ENCODE results near the gene SLC4A4. TPM values are rescaled to one million over a fixed set of nuclear protein-coding genes. Genes with fewer than 3 reads are reported as not detected.

Gene SLC4A4
- total RNA-seq, 4 donors from 2014 or later = 0.90 to 5.9 (median 4.4) TPM

DNA sequence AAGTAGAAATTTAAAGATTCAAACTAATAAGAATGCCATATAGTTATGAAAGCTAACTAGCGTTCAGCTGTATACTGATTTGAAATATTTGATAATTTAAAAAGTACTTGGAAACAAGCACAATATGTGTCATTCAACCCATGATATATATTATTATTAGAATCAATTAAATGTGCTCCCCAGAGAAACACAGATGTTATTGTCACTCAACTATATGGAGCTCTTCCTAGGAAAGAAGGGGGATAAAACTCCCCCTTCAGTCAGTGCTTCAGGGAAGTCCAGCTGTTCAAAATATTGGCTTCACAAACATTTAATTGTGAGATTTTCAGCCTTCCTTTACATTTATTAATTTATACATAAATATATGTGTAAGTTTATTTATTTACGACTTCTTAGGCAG lies 135.9 kb downstream of the SLC4A4 start:
- 65 to 74% methylated on average over 2 of the region's 2 CpGs for WGBS, 2 donors
- H3K27me3 ChIP-seq = no peaks in the 10 kb centered on the region

DNA sequence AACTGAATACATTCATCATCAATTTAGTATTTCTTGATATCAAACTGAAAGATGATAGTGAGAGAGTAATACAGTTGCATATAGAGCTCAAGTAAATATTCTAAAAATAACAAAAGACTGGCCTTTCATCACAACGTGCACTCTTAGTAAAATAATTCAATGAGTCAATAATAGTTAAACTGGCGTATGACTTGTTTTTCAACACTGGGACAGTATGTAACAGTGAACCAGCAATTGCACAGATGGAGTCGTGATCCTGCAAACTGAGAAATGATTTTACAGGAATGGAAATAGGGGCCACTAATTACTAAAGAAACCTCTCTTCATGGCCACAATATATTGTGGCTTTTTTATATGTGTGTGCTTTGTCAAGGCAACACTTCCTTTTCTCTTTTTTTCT lies 137.4 kb downstream of the SLC4A4 start:
- H3K27ac ChIP-seq = no peak overlapping the region
- WGBS, 2 donors = 69 to 77% methylated on average over 3 of the region's 3 CpGs
- no peaks in the 10 kb centered on the region for H3K27me3 ChIP-seq
- no peaks in the 10 kb centered on the region for H3K36me3 ChIP-seq
- no peak for DNase-seq (ENCODE audit: low spot score in 2 of 2)
- H3K4me3 ChIP-seq = no peak overlapping the region
- no peaks in the 10 kb centered on the region for H3K9me3 ChIP-seq
- TF ChIP-seq POLR2A (IDR thresholded peaks at IDR 0.05) (no peak), EP300 (IDR thresholded peaks at IDR 0.05) (no peak)
- TF ChIP-seq, protein P1, sequence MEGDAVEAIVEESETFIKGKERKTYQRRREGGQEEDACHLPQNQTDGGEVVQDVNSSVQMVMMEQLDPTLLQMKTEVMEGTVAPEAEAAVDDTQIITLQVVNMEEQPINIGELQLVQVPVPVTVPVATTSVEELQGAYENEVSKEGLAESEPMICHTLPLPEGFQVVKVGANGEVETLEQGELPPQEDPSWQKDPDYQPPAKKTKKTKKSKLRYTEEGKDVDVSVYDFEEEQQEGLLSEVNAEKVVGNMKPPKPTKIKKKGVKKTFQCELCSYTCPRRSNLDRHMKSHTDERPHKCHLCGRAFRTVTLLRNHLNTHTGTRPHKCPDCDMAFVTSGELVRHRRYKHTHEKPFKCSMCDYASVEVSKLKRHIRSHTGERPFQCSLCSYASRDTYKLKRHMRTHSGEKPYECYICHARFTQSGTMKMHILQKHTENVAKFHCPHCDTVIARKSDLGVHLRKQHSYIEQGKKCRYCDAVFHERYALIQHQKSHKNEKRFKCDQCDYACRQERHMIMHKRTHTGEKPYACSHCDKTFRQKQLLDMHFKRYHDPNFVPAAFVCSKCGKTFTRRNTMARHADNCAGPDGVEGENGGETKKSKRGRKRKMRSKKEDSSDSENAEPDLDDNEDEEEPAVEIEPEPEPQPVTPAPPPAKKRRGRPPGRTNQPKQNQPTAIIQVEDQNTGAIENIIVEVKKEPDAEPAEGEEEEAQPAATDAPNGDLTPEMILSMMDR (IDR thresholded peaks at IDR 0.05) = no peak
- no peaks in the 10 kb centered on the region for H3K4me1 ChIP-seq

More for the DNA sequence above, 135.9 kb downstream of the SLC4A4 start:
- Histone ChIP-seq H3K36me3 (no peaks in the 10 kb centered on the region), H3K4me1 (no peaks in the 10 kb centered on the region), H3K9me3 (no peaks in the 10 kb centered on the region), H3K4me3 (no peak overlapping the region), H3K27ac (no peak overlapping the region)
- TF ChIP-seq POLR2A (IDR thresholded peaks at IDR 0.05) (no peak), EP300 (IDR thresholded peaks at IDR 0.05) (no peak)
- TF ChIP-seq, protein P1 (IDR thresholded peaks at IDR 0.05) = no peak
- DNase-seq (ENCODE audit: low spot score in 2 of 2) = no peak

DNA sequence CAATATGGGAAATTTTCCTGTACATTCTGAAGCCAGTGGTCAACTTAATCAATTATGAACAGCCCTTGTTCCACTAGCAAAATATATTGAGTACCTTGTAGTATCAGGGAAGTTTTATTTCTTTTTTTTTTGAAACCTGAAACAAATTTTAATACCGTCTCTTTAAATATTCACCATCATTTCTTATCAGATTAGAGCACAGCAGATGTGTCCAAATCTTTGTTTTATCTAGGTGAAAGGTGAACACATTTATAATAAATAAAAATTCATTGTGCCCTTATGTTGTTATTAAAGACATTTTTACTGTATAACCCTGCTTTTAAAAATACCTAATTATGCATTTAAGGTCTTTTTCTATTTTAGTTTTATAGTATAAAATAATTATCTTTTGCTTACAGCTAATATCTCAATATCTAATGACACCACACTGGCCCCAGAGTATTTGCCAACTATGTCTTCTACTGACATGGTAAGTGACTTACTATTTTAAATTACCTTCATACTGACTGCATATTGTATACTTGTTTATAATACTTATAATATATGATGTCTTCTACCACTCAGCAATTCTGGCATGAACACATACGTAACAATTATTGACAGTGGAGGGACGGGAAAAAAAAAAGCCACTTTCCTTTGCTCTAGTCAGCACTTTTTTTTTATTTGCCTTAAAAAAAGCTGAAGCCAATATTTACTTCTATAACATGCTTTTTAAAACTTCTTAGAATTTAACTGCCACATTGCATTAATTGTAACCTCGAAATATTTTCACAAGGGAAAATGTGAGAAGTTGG lies 147.9 kb downstream of the SLC4A4 start:
- H3K4me3 ChIP-seq = no peak overlapping the region
- no peaks in the 10 kb centered on the region for H3K9me3 ChIP-seq
- no peaks in the 10 kb centered on the region for H3K27me3 ChIP-seq
- 46 to 52% methylated on average over 4 of the region's 4 CpGs for WGBS, 2 donors
- H3K27ac ChIP-seq = peak overlapping the region in 1 of 4 donors; percentile 2
- H3K36me3 ChIP-seq = no peaks in the 10 kb centered on the region
- H3K4me1 ChIP-seq = peaks cover 0 to 4% (median 0%) of the 10 kb centered on the region in 4 donors
- no peak for TF ChIP-seq EP300 (IDR thresholded peaks at IDR 0.05)
- DNase-seq (ENCODE audit: low spot score in 2 of 2) = no peak

DNA sequence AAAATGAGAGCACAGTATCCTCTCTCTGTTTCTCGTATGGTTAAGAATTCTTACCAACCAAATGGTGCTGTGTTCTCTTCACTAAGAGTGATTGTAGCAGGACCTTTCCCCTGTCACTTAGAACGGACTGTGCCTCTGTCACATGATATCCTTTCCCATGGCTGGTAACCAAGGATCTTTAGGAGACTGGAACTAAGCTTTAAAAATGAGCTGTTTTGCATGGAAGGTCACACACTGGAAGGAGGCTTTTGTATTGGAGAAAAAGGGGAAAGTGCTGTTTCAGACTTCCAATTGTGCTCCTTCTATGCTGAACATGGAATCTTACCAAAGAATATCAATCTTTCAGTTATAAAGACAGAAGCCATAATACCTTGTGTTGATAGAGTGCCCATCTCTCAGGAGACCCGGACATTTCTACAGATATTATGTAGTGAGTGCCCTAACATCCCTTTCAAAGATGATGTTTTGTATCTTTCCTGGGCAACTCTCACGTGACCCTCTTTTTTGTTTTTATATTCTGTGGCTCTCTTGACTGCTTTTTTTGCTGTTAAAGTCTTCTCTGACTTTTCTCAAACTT lies 148.6 kb downstream of the SLC4A4 start:
- 32 to 34% methylated on average over 4 of the region's 4 CpGs for WGBS, 2 donors
- Histone ChIP-seq H3K36me3 (no peaks in the 10 kb centered on the region), H3K4me1 (peaks cover 0 to 4% (median 0%) of the 10 kb centered on the region in 4 donors), H3K9me3 (no peaks in the 10 kb centered on the region), H3K4me3 (no peak overlapping the region), H3K27me3 (no peaks in the 10 kb centered on the region), H3K27ac (peak overlapping the region in 1 of 4 donors; percentile 2)
- TF ChIP-seq, protein P1 (IDR thresholded peaks at IDR 0.05) = no peak
- TF ChIP-seq EP300 (IDR thresholded peaks at IDR 0.05) = no peak
- no peak for TF ChIP-seq POLR2A (IDR thresholded peaks at IDR 0.05)
- no peak for DNase-seq (ENCODE audit: low spot score in 2 of 2)

DNA sequence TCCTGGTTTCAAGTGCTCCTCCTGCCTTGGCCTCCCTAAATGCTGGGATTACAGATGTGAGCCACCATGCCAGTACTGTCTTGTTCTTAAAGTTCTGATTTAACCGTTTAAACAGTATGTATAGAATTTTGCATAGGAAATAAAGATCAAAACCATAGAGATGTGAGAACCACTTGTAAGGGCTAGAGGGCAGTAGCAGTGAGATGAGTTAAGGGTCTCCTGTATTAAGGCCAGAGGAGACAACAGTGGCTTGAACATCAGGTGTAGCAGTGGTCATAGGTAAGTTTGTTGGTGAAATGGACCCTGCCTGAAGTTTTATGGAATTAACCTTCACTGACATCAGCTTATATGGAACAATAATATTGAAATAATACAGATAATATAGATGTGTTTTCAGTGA lies 155.7 kb downstream of the SLC4A4 start:
- no peaks in the 10 kb centered on the region for H3K36me3 ChIP-seq
- DNase-seq (ENCODE audit: low spot score in 2 of 2) = no peak
- no peaks in the 10 kb centered on the region for H3K4me1 ChIP-seq
- TF ChIP-seq, protein P1 (IDR thresholded peaks at IDR 0.05) = no peak
- TF ChIP-seq POLR2A (IDR thresholded peaks at IDR 0.05) (no peak), EP300 (IDR thresholded peaks at IDR 0.05) (no peak)
- no peaks in the 10 kb centered on the region for H3K27me3 ChIP-seq
- WGBS, 2 donors = 83 to 88% methylated on average over 1 of the region's 1 CpG
- no peak overlapping the region for H3K27ac ChIP-seq
- H3K4me3 ChIP-seq = no peak overlapping the region
- H3K9me3 ChIP-seq = no peaks in the 10 kb centered on the region
